ENCODE results near the gene GCSH. TPM values are rescaled to one million over a fixed set of nuclear protein-coding genes. Genes with fewer than 3 reads are reported as not detected.

Gene GCSH
- total RNA-seq, 1 donor from 2014 or later: 14.7 TPM

GRCh38 chr16:81127051-81127450 lies 30.9 kb upstream of the GCSH start:
- Histone ChIP-seq H3K4me1 (no peaks in the 10 kb centered on the region), H3K36me3 (no peaks in the 10 kb centered on the region)

GRCh38 chr16:81123092-81123852 lies 27.1 kb upstream of the GCSH start:
- intact Hi-C loops (cut with DNase I): no loop called here
- Histone ChIP-seq H3K9me3 (no peaks in the 10 kb centered on the region), H3K4me1 (no peaks in the 10 kb centered on the region), H3K27me3 (ENCODE audit: low read depth) (no peaks in the 10 kb centered on the region), H3K27ac (no peak overlapping the region), H3K4me3 (no peak overlapping the region), H3K36me3 (no peaks in the 10 kb centered on the region)
- TF ChIP-seq CTCF (IDR thresholded peaks at IDR 0.05): no peak
- ATAC-seq (no peak), DNase-seq (no peak)

More at GRCh38 chr16:81127051-81127450, 30.9 kb upstream of the GCSH start:
- DNase-seq (no peak), ATAC-seq (no peak)
- no peak overlapping the region for H3K27ac ChIP-seq
- H3K9me3 ChIP-seq: no peaks in the 10 kb centered on the region
- no peak for TF ChIP-seq CTCF (IDR thresholded peaks at IDR 0.05)
- H3K27me3 ChIP-seq (ENCODE audit: low read depth): no peaks in the 10 kb centered on the region
- no peak overlapping the region for H3K4me3 ChIP-seq
- intact Hi-C loops (cut with DNase I): no loop called here

GRCh38 chr16:81121474-81121990 lies 25.3 kb upstream of the GCSH start:
- H3K4me3 ChIP-seq: no peak overlapping the region
- DNase-seq (no peak), ATAC-seq (no peak)
- H3K27me3 ChIP-seq (ENCODE audit: low read depth): no peaks in the 10 kb centered on the region
- no peak overlapping the region for H3K27ac ChIP-seq
- TF ChIP-seq CTCF (IDR thresholded peaks at IDR 0.05): no peak
- no peaks in the 10 kb centered on the region for H3K9me3 ChIP-seq
- intact Hi-C loops (cut with DNase I): no loop called here
- H3K4me1 ChIP-seq: no peaks in the 10 kb centered on the region
- no peaks in the 10 kb centered on the region for H3K36me3 ChIP-seq

GRCh38 chr16:81117436-81117835 lies 21.2 kb upstream of the GCSH start:
- Histone ChIP-seq H3K36me3 (no peaks in the 10 kb centered on the region), H3K27ac (no peak overlapping the region), H3K27me3 (ENCODE audit: low read depth) (no peaks in the 10 kb centered on the region), H3K4me3 (no peak overlapping the region), H3K9me3 (no peaks in the 10 kb centered on the region), H3K4me1 (no peaks in the 10 kb centered on the region)
- no peak for TF ChIP-seq CTCF (IDR thresholded peaks at IDR 0.05)
- DNase-seq: no peak
- intact Hi-C loops (cut with DNase I): no loop called here
- ATAC-seq: no peak

- Histone ChIP-seq H3K4me1 (no peaks in the 10 kb centered on the region), H3K4me3 (no peak overlapping the region), H3K9me3 (no peaks in the 10 kb centered on the region), H3K27me3 (ENCODE audit: low read depth) (no peaks in the 10 kb centered on the region), H3K27ac (no peak overlapping the region), H3K36me3 (no peaks in the 10 kb centered on the region)
- intact Hi-C loops (cut with DNase I): no loop called here
- ATAC-seq (no peak), DNase-seq (no peak)
- TF ChIP-seq CTCF (IDR thresholded peaks at IDR 0.05): no peak
Measured at GRCh38 chr16:81116285-81116684, 20.1 kb upstream of the GCSH start.
